GM12873 (cell line): Measurements from ENCODE around the gene COL8A2.

ENCODE experiments used
- TF ChIP-seq, protein P1 (sequence below): IDR thresholded peaks from 2 replicates; pipeline ENCODE4 v1.5.1; 2012; ENCODE audit warnings: low read depth, mild to moderate bottlenecking, moderate library complexity, low read length, control low read depth; ENCODE audit not compliant: insufficient read depth; ENCODE audit errors: missing control alignments

The COL8A2 gene

DNA sequence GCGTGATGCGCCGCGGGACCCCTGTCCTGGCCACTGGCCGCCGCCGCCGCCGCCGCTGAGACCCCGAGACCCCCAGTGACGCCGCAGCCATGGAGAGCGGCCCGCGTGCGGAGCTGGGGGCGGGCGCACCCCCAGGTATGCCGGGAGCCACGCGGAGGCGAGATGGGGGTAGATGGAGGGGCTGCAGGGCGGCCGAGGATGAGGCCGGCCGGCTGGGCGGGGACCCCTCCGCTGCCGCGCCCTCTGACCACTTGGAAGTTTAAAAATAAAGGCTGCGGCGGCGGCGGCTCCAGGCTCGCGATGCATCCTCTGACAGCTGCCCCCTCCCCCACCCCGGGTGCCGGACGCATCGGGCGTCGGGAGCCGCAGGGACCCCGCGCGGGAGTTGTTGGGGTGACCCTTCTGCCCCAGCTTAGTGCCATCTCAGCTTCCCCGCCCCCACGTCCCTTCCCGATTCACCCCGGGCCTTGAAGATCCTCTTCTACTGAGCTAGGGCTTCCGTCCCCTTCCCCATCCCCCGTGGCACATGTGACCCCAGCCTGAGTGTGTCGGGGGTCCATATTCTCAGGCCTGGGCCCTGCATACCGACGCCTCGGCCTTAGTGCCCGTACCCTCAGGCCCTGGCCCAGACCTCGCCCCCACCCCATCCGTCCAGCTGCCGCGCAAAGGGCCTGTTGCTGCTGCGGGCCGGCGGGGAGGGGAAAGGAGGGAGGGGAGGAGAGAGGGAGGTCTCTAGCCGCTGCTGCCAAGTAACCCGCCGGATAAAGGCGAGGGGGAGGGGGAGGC, 31.5 kb upstream of the COL8A2 start:
- TF ChIP-seq, protein P1, sequence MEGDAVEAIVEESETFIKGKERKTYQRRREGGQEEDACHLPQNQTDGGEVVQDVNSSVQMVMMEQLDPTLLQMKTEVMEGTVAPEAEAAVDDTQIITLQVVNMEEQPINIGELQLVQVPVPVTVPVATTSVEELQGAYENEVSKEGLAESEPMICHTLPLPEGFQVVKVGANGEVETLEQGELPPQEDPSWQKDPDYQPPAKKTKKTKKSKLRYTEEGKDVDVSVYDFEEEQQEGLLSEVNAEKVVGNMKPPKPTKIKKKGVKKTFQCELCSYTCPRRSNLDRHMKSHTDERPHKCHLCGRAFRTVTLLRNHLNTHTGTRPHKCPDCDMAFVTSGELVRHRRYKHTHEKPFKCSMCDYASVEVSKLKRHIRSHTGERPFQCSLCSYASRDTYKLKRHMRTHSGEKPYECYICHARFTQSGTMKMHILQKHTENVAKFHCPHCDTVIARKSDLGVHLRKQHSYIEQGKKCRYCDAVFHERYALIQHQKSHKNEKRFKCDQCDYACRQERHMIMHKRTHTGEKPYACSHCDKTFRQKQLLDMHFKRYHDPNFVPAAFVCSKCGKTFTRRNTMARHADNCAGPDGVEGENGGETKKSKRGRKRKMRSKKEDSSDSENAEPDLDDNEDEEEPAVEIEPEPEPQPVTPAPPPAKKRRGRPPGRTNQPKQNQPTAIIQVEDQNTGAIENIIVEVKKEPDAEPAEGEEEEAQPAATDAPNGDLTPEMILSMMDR, result no peak

DNA sequence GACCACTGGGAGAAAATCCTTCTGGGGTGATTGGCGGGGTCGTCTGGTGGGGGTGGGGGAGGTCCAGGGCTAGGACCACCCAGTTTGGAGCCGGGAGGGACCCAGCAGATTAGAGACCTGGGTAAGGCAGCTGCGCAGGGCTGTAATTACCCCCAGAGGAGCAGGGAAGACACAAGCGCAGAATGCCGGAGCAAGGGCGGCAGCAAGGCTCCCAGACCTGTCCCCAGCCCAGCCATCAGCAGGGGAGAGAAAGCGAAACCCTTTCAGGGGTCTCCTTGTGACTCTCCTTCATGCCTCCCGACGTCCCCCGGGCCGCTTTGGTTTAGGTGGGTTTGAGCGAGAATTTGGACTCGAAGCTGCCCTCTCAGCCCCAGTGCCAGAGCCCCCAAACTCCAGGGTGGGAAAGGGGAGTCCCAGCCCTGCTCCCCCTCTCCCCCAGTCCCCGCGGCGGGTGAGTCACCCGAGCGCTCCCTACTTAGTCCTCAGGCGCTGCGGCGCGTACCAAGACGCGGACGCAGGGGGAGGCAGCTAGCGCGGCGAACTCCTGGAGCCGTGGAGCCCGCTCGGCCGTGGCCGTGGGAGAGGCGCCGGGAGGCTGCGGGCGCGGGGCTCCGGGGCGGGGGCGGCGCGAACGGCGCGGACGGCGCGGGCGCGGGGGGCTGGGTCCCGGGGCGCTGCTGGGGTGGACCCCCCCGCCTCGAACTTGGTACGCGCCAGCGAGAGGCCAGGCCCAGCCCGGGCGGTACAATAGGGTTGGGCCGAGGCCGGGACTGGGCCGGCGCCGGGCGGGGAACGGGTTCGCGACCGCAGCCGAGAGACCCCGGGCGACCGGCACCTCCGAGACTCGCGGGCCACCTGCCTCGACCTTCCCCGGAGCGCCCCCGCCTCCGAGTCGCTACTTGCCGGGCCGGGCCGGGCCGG, 30.6 kb upstream of the COL8A2 start, which contains the start of gene MAP7D1:
MAP7D1 (plus strand) TSS at position 753 of the 921 bp plus-strand sequence. CDS start 258 bp downstream, outside the sequence.
- TF ChIP-seq, protein P1, result no peak

DNA sequence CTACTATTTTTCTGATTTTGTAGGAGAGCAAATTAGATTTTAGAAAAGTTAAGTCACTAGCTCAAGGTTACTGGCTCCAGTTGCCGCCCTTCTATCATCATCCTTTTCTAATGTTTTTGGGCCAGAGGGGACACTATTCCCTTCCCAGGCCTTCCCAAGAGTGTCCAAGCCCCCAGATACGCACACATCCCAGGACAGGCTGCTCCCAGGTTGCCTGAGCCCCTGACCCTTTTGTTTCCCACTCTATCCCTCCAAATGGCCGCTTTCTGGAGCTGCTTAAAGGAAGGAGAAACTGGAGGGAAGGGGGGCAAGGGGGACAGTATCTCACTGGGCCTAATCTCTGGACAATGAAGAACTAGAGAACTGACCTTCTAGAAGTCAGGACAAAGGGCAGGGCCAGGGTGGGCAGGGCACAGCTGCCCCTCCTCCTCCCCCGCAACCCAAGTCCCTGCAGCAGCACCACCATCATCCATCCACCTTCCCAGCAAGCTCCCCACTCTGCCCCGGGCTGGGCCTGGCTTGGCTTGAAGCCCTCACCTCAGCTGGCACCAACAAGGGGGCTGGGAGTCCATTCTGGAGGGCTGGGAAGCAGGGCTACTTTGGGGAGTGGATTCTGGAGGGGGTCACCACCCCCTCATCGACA, 29.9 kb upstream of the COL8A2 start:
- TF ChIP-seq, protein P1, result no peak

DNA sequence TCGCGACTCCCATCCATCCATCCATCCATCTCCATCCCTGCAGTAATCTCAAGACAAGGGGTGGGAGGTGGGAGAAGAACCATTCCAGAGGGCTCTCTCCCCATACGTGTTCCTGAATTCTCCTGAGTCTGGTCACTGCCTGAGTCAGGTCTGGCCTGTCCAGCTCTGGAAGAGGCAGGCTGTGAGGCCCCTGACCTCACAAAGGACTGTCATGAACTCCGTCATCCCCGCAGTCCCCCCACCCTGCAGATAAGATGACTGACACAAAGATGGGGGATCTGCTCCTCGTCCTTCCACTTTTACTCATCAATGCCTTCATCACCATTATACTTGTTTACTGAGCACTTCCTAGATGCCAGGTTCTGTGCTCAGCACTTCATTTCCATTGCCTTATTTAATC, 29.3 kb upstream of the COL8A2 start:
- TF ChIP-seq, protein P1, result no peak

DNA sequence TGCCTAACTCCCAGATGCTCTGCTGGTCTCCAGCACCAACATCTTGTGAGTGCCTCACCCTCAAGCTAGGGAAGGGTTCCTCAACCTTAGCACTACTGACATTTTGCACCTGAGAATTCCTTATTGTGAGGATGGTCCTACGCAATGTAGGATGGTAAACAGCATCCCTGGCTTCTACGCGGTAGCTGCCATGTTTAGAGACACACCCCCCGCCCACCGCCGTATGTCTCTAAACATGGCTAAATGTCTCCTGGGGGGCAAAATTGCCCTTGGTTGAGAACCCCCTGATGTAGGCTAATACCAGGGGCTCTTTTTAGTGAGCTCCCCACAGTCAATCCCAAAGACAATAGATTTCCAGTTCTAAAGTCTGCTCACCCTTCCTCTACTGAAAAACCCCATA, 28.5 kb upstream of the COL8A2 start:
- TF ChIP-seq, protein P1, result no peak

DNA sequence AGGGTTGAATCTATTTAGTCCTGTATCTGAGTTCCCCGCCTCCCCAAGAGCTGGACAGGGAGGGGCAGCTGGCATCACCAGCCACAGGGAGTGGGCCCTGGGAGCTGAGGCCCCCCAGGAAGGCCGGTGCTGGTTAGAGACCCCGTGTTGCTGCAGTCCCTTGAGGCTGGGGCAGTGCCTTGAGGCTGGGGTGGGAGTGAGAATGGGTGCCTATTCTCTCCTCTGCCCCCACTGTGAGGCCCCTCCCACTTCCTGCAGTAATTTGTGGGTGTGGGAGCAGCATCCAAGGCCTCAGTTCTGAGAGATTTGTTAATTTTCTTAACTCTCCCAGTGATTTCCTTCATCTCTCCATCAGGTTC, 26.8 kb upstream of the COL8A2 start:
- TF ChIP-seq, protein P1, result no peak
